SK-N-MC (cell line): Measurements from ENCODE around the gene TRPM4.

ENCODE experiments used
- EZH2 ChIP-seq: fragments of 200-600 bp; sonication (generic); IDR thresholded peaks from one replicate; pipeline ENCODE4 v1.6.1; 2017; ENCODE audit warnings: antibody characterized with exemption
- FOXP2 ChIP-seq: optimal IDR thresholded peaks from 2 replicates; pipeline ENCODE3; 2011; ENCODE audit warnings: mild to moderate bottlenecking, moderate library complexity; ENCODE audit not compliant: insufficient read depth; ENCODE audit errors: extremely low read length, control extremely low read depth
- POLR2AphosphoS5 ChIP-seq: IDR thresholded peaks from 2 replicates; pipeline ENCODE4 v1.6.1; 2012; ENCODE audit warnings: mild to moderate bottlenecking, low read depth, low read length, borderline replicate concordance

DNA sequence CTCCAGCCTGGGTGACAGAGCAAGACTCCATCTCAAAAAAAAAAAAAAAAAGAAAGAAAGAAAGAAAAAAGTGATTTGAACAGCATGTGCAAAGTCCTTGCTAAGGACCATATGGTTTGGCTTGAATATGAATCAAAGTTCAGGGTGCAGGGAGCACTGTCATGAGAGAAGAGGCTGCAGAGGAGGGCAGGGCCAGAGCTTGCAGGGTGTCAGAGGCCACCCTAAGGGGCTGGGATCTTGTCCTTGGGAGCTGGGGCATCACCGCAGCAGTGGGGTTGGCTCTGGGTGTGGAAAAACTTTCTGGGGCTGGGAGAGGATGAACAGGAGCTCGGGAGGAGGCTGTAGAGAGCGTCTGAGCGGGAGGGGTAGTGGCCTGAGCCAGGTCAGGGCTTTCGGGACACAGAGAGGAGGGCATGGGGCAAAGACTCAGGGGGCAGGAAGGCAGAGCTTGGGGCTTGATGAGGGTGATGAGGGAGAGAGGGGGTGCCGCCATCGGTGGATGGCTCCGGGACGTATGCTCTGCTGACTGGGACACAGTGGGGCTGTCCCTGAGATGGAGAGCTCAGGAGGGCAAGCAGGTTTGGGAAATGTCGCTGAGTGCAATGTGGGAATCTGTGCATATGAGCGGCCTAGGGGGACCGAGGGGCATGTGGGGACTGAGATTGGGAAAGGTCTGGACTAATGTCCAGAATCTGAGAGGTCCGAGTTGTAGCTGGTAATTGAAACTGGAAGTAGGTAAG lies 3.0 kb downstream of the TRPM4 start:
- TF ChIP-seq EZH2 (no peak), POLR2AphosphoS5 (no peak), FOXP2 (no peak)
